Heart left ventricle (tissue), 13 donors: ENCODE results near the gene PRKN.

Source experiments
- POLR2A ChIP-seq, 2 donors: fragments of 450-650 bp; IDR thresholded peaks; one replicate each; pipeline ENCODE4 v1.6.1; 2017; ENCODE audit warnings: antibody characterized with exemption in 2 of 2, mild to moderate bottlenecking in 2 of 2, moderate library complexity in 2 of 2
- TF ChIP-seq, protein P1 (sequence below), 12 donors: fragments of 200-600 bp; sonication (generic) in 4 of 12; IDR thresholded peaks; one replicate each; pipeline versions ENCODE4 v1.5.0 to v1.8.0; 2018 to 2022; ENCODE audit warnings: antibody characterized with exemption in 12 of 12, mild to moderate bottlenecking in 5 of 12
- donor health status: ischemic (EF 13 %, LVEDD 7.1; RV severe dilation, severe dysfunction).
- donor health status: DM: no; HTN: yes; CAD: no.
- donor health status: DM: no; HTN: no; CAD: no.
- donor health status: ischemic (EF 25% LVEDD 6.9; RV normal size, moderate dysfunction).
- donor health status: ischemic (EF 25% LVEDD 5.7; RV mildly dilated, moderate dysfunction).
- donor health status: ischemic (EF 35%, LVEDD 5.7; RV mildly dilated, moderate dysfunction).
- donor health status: nonischemic (EF 11% LVEDD 7.7; RV severe dilation, severe dysfunction).
- donor health status: DM: yes; HTN: yes; CAD: no.
- donor health status: PGD.
- donor health status: ischemic (EF 29% LVEDD 5.4; RV normal size, mild dysfunction).
- donor health status: nonischemic (EF 23%, LVEDD 6.1; RV moderate dilation, normal function).

DNA sequence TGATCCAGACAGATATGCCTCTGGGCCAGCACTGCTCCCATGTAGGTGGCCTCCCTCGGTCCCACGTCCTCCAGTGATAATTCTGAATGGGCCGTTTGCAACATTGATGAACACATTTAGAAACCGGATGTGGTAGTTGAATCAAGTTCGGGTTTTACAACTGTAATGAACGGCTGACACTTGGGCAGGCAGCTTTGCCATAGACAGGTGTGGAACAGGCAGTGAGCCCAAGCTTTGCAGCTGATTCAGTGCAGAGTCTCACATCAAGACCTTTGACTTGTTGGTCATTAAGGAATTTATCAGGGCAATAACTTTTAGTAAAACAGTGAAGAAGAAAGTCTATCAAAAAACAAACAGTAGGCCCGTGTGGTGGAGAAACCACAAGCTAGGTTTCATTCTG lies 987.1 kb downstream of the PRKN start:
- TF ChIP-seq, protein P1, sequence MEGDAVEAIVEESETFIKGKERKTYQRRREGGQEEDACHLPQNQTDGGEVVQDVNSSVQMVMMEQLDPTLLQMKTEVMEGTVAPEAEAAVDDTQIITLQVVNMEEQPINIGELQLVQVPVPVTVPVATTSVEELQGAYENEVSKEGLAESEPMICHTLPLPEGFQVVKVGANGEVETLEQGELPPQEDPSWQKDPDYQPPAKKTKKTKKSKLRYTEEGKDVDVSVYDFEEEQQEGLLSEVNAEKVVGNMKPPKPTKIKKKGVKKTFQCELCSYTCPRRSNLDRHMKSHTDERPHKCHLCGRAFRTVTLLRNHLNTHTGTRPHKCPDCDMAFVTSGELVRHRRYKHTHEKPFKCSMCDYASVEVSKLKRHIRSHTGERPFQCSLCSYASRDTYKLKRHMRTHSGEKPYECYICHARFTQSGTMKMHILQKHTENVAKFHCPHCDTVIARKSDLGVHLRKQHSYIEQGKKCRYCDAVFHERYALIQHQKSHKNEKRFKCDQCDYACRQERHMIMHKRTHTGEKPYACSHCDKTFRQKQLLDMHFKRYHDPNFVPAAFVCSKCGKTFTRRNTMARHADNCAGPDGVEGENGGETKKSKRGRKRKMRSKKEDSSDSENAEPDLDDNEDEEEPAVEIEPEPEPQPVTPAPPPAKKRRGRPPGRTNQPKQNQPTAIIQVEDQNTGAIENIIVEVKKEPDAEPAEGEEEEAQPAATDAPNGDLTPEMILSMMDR (IDR thresholded peaks at IDR 0.05): no peak
- TF ChIP-seq POLR2A (IDR thresholded peaks at IDR 0.05): no peak
